GM19193 (cell line): ENCODE data around the gene JMJD7.

Experiments used
- POLR2A ChIP-seq: IDR thresholded peaks from 4 replicates; pipeline ENCODE4 v1.6.1; 2011; ENCODE audit not compliant: insufficient read depth, insufficient read length; ENCODE audit errors: extremely low read depth

The JMJD7 gene

GRCh38 chr15:41886741-41887140, 58.8 kb downstream of the JMJD7 start:
- TF ChIP-seq POLR2A, result no peak

- no peak for TF ChIP-seq POLR2A
Measured at GRCh38 chr15:41887161-41887560, 59.3 kb downstream of the JMJD7 start.
